Uterus (tissue), 2 donors: ENCODE results near the gene ARL3.

ENCODE experiments used
- POLR2A ChIP-seq, 2 donors: fragments of 450-650 bp; IDR thresholded peaks; one replicate each; pipeline ENCODE4 v1.6.1; 2016; ENCODE audit warnings: antibody characterized with exemption in 2 of 2, mild to moderate bottlenecking in 1 of 2, moderate library complexity in 1 of 2
- TF ChIP-seq, protein P1 (sequence below), 4 experiments: fragments of 200-600 bp in 2 of 4; fragments of 450-650 bp in 2 of 4; sonication (generic) in 2 of 4; IDR thresholded peaks; one replicate each; pipeline ENCODE4 v1.5.1; 2016 to 2019; ENCODE audit warnings: antibody characterized with exemption in 4 of 4, mild to moderate bottlenecking in 2 of 4, moderate library complexity in 1 of 4

DNA sequence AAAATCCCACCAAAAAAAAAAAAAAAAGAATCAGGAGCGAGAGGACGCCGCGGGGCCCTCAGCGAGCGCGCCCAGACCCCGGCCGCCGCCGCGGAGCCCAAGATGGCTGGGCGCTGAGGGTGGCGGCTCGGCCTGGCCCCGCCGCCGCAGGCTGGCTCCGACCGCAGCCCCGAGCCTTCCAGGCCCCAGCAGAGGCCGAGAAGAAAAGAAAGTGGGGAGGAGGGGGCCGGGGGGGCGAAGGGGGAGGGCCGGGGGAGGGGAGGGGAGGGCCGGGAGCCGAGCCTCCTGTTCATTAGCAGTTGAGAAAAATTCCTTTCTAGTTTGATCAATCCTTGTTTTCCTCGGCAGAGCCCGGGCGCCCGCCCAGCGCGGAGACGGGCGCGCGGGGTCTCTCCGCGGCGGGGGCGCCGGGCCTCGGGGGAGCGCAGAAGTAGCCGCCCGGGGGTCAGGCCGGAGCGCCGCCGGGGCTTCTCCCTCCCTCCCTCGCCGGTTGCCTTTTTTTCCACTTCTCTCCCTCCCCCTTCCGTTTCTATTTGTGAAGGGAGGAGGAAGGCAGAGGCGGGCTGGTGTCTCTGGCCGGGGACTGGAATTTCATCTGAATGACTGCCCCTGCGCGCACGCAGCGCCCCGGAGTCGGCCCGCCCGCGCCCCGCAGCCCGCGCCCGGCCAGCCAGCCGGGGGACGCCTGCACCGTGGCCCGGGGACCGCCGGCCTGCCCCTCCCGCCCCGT is 70.7 kb downstream of the ARL3 start:
- TF ChIP-seq, protein P1, sequence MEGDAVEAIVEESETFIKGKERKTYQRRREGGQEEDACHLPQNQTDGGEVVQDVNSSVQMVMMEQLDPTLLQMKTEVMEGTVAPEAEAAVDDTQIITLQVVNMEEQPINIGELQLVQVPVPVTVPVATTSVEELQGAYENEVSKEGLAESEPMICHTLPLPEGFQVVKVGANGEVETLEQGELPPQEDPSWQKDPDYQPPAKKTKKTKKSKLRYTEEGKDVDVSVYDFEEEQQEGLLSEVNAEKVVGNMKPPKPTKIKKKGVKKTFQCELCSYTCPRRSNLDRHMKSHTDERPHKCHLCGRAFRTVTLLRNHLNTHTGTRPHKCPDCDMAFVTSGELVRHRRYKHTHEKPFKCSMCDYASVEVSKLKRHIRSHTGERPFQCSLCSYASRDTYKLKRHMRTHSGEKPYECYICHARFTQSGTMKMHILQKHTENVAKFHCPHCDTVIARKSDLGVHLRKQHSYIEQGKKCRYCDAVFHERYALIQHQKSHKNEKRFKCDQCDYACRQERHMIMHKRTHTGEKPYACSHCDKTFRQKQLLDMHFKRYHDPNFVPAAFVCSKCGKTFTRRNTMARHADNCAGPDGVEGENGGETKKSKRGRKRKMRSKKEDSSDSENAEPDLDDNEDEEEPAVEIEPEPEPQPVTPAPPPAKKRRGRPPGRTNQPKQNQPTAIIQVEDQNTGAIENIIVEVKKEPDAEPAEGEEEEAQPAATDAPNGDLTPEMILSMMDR (IDR thresholded peaks at IDR 0.05), result peak in 1 of 4 experiments; percentile 3
- peak; percentile 13 to 72 for TF ChIP-seq POLR2A (IDR thresholded peaks at IDR 0.05)
